Activated CD8-positive, alpha-beta T cell treated with anti-CD3 and anti-CD28 coated beads for 36 hours (primary cell): ENCODE measurements around the gene RASSF4. TPM values are rescaled to one million over a fixed set of nuclear protein-coding genes. Genes with fewer than 3 reads are reported as not detected.
A peak's percentile ranks its signal among the peaks of the same experiment; 100 is the strongest.

Experiments
- ATAC-seq: fragments of 200-7000 bp; cut with Tn5 transposase; one replicate; pipeline ENCODE4 v1.10.0; 2021; ENCODE audit warnings: mild to moderate bottlenecking, moderate library complexity
- CTCF ChIA-PET: fragments of 350-600 bp; sonication (Branson Sonifier 250); formaldehyde crosslinking; loops from one replicate; lab custom pipeline; 2021; ENCODE audit warnings: antibody characterized with exemption; lab: Charles Lee
- POLR2A ChIA-PET: fragments of 350-600 bp; sonication (Branson Sonifier 250); formaldehyde crosslinking; loops from one replicate; lab custom pipeline; 2021; ENCODE audit warnings: antibody characterized with exemption; lab: Charles Lee
- DNase-seq: peaks from one replicate; pipeline ENCODE4 v3.0.0-alpha.2; 2020
- H3K27ac Mint-ChIP-seq: one replicate; pipeline ENCODE4 v1.8.0; 2021; ENCODE audit warnings: mild to moderate bottlenecking, mixed read lengths
- H3K27me3 Mint-ChIP-seq: one replicate; pipeline ENCODE4 v1.8.0; 2021; ENCODE audit warnings: mixed read lengths
- H3K36me3 Mint-ChIP-seq: one replicate; pipeline ENCODE4 v1.8.0; 2021; ENCODE audit warnings: low read depth, mixed read lengths
- H3K4me1 Mint-ChIP-seq: one replicate; pipeline ENCODE4 v1.8.0; 2021; ENCODE audit warnings: low read depth, mixed read lengths
- H3K4me3 Mint-ChIP-seq: one replicate; pipeline ENCODE4 v1.8.0; 2021; ENCODE audit warnings: mild to moderate bottlenecking, moderate library complexity, mixed read lengths
- H3K9me3 Mint-ChIP-seq: one replicate; pipeline ENCODE4 v1.8.0; 2021; ENCODE audit warnings: mixed read lengths
- CTCF ChIP-seq: fragments of 200-600 bp; IDR thresholded peaks from one replicate; pipeline ENCODE4 v1.8.0; 2022; ENCODE audit warnings: antibody characterized with exemption, mild to moderate bottlenecking
- intact Hi-C: fragments of 100-400 bp; cut with micrococcal nuclease; formaldehyde crosslinking; loops from one replicate; pipeline ENCODE4 v1.10.0; 2022
- total RNA-seq, 2 experiments: library from RNA; stranded (reverse); gene quantifications; one replicate each; pipeline ENCODE4 v1.2.3, GENCODE V29; 2021

RASSF4 gene
- total RNA-seq, 2 experiments from 2014 or later: 1.8 to 1.9 TPM

GRCh38 chr10:45000752-45001380, 41.3 kb downstream of the RASSF4 start, which contains the start of gene ZNF22:
Gene ZNF22, plus strand, starts transcription at chr10:45000923. Its CDS starts 2,446 bp downstream, at chr10:45003369.
- ChIA-PET CTCF (interaction anchor here (1.0 to 1.3 kb wide), 2 partner anchors 30 to 68 kb away, joined by 3 read pairs; no protein-coding TSS in a partner anchor), POLR2A (interaction anchor here (0.6 to 1.5 kb wide), 10 partner anchors 10 to 68 kb away, joined by 3 to 5 read pairs (median 4); partner anchors contain the start of gene DEPP1)
- Mint-ChIP-seq H3K4me3 (peak within 1 kb of the TSS; percentile 87), H3K9me3 (peaks cover 30% of the 10 kb centered on the region), H3K4me1 (peaks cover 40% of the 10 kb centered on the region), H3K36me3 (peaks cover 43% of the 10 kb centered on the region), H3K27me3 (no peaks in the 10 kb centered on the region), H3K27ac (peak within 1 kb of the TSS; percentile 97)
- peak; percentile 82 for ATAC-seq
- peak; percentile 83 for DNase-seq
- TF ChIP-seq CTCF: no peak
- intact Hi-C loops: loop anchor here (10.0 kb wide), 1 partner anchor 234 kb away; no protein-coding TSS in a partner anchor

- peak overlapping the region; percentile 87 for H3K4me3 Mint-ChIP-seq
- peaks cover 44% of the 10 kb centered on the region for H3K36me3 Mint-ChIP-seq
- ChIA-PET POLR2A (interaction anchor here (0.6 to 1.5 kb wide), 4 partner anchors 13 to 68 kb away, joined by 3 to 5 read pairs (median 4); no protein-coding TSS in a partner anchor), CTCF (interaction anchor here (1.0 to 1.3 kb wide), 2 partner anchors 31 to 69 kb away, joined by 3 read pairs; no protein-coding TSS in a partner anchor)
- no peaks in the 10 kb centered on the region for H3K27me3 Mint-ChIP-seq
- ATAC-seq: peak; percentile 69
- DNase-seq: peak; percentile 73
- H3K4me1 Mint-ChIP-seq: peaks cover 33% of the 10 kb centered on the region
- H3K9me3 Mint-ChIP-seq: peaks cover 30% of the 10 kb centered on the region
- intact Hi-C loops: loop anchor here (10.0 kb wide), 1 partner anchor 233 kb away; no protein-coding TSS in a partner anchor
- TF ChIP-seq CTCF: no peak
- H3K27ac Mint-ChIP-seq: peak overlapping the region; percentile 95
Measured at GRCh38 chr10:45001381-45002148, 42.0 kb downstream of the RASSF4 start.

- intact Hi-C loops: loop anchor here (10.0 kb wide), 1 partner anchor 231 kb away; no protein-coding TSS in a partner anchor
- peaks cover 30% of the 10 kb centered on the region for H3K9me3 Mint-ChIP-seq
- no peak for ATAC-seq
- ChIA-PET POLR2A (interaction anchor here (1.0 kb wide), 1 partner anchor 11 kb away, joined by 4 read pairs; no protein-coding TSS in a partner anchor), CTCF (interaction anchor here (2.0 kb wide), 1 partner anchor 71 kb away, joined by 9 read pairs; no protein-coding TSS in a partner anchor)
- H3K27ac Mint-ChIP-seq: no peak overlapping the region
- H3K4me1 Mint-ChIP-seq: peaks cover 32% of the 10 kb centered on the region
- H3K36me3 Mint-ChIP-seq: peaks cover 44% of the 10 kb centered on the region
- TF ChIP-seq CTCF: no peak
- no peak overlapping the region for H3K4me3 Mint-ChIP-seq
- no peaks in the 10 kb centered on the region for H3K27me3 Mint-ChIP-seq
- no peak for DNase-seq
Measured at GRCh38 chr10:45003432-45004000, 43.9 kb downstream of the RASSF4 start.

- Mint-ChIP-seq H3K27ac (no peak overlapping the region), H3K4me1 (peaks cover 30% of the 10 kb centered on the region), H3K9me3 (peaks cover 30% of the 10 kb centered on the region), H3K36me3 (peaks cover 44% of the 10 kb centered on the region), H3K4me3 (no peak overlapping the region), H3K27me3 (no peaks in the 10 kb centered on the region)
- intact Hi-C loops: loop anchor here (10.0 kb wide), 1 partner anchor 230 kb away; no protein-coding TSS in a partner anchor
- TF ChIP-seq CTCF: no peak
- ATAC-seq (no peak), DNase-seq (no peak)
- ChIA-PET CTCF (interaction anchor here (1.1 to 2.0 kb wide), 2 partner anchors 32 to 72 kb away, joined by 3 to 9 read pairs; no protein-coding TSS in a partner anchor), POLR2A (no interaction called here)
Measured at GRCh38 chr10:45004661-45005060, 45.1 kb downstream of the RASSF4 start.
